ENCODE results near the gene WNT3A.

DNA sequence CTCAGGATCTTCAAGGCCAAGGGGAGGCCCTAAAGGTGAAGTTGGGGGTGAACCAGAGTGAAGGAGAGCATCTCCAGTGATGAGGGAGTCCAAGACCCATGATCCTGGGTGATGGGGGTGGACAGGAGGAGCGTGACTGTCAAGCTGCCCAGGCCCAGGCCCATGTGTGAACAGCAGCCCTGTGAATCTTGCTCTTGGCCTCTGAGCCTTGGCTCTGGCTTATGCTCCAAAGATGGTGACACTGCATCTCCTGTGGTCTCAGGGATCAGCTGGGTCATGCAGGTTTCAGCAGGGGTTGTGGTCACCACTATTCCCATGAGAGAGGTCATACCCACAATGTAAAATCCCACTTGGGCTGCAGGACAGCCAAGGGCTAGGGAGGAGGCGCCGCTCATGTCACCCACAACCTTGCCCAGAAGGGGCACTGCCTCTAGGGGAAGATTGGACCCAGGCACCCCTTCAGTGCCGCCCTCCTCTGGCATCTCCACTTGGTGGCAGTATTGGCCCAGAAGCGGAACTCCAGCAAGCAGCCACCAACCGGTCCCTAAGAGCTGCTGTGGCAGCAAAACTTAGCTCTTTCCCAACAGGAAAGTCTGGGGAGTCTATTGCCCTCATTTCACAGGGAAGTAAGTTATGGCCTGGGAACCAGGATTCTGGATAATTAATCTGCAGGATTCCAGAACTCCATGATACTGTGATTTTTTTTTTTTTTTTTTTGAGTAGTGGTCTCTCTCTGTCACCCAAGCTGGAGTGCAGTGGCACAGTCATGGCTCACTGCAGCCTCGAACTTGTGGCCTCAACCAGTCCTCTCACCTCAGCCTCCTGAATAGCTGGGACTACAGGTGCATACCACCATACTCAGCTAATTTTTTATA, 7.5 kb upstream of the WNT3A start:
- TF ChIP-seq, protein P1, sequence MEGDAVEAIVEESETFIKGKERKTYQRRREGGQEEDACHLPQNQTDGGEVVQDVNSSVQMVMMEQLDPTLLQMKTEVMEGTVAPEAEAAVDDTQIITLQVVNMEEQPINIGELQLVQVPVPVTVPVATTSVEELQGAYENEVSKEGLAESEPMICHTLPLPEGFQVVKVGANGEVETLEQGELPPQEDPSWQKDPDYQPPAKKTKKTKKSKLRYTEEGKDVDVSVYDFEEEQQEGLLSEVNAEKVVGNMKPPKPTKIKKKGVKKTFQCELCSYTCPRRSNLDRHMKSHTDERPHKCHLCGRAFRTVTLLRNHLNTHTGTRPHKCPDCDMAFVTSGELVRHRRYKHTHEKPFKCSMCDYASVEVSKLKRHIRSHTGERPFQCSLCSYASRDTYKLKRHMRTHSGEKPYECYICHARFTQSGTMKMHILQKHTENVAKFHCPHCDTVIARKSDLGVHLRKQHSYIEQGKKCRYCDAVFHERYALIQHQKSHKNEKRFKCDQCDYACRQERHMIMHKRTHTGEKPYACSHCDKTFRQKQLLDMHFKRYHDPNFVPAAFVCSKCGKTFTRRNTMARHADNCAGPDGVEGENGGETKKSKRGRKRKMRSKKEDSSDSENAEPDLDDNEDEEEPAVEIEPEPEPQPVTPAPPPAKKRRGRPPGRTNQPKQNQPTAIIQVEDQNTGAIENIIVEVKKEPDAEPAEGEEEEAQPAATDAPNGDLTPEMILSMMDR (conservative IDR thresholded peaks at IDR 0.05) = peak; percentile 92
- TF ChIP-seq ZFX (IDR thresholded peaks at IDR 0.05) = no peak

Data from C4-2B (cell line).